SK-N-SH (cell line): ENCODE data around the gene RBM17. TPM values are rescaled to one million over a fixed set of nuclear protein-coding genes. Genes with fewer than 3 reads are reported as not detected.
"Not testable (repeated sequence)": the region's sequence is repeated elsewhere in the genome, so short reads cannot be mapped to it uniquely, and the experiment has no call there.

Source experiments
- CTCF ChIA-PET: fragments of 300-600, 350-600 bp; formaldehyde crosslinking; extraction: SDS; loops from one replicate; lab custom pipeline; 2021; lab: Yijun Ruan, JAX
- POLR2A ChIA-PET: fragments of 350-600 bp; sonication (Branson Sonifier 250); formaldehyde crosslinking; extraction: SDS; loops from one replicate; lab custom pipeline; 2020; ENCODE audit warnings: antibody characterized with exemption, inconsistent platforms; lab: Yijun Ruan, JAX
- DNase-seq: peaks from one replicate; pipeline ENCODE4 v3.0.0; 2012
- H2AFZ ChIP-seq: fragments of 200-600 bp; sonication (generic); 2 replicates; pipeline ENCODE4 v1.8.1; 2016; ENCODE audit warnings: antibody characterized with exemption, mild to moderate bottlenecking, low read depth
- H3F3A ChIP-seq: fragments of 200-600 bp; sonication (generic); replicated peaks from 2 replicates; pipeline ENCODE3; 2016; ENCODE audit warnings: antibody characterized with exemption, mild to moderate bottlenecking; ENCODE audit not compliant: insufficient read depth
- H3K27ac ChIP-seq, 2 experiments: fragments of 200-500 bp in 1 of 2; fragments of 200-600 bp in 1 of 2; sonication (Bioruptor generic) in 1 of 2; sonication (generic), shearing (Covaris generic) in 1 of 2; 2 replicates each; pipeline versions ENCODE4 v1.5.1 to v1.6.1; 2014 to 2016; ENCODE audit warnings: low read depth in 2 of 2, inconsistent platforms in 1 of 2, low read length in 1 of 2, mild to moderate bottlenecking in 1 of 2, mixed read lengths in 1 of 2
- H3K27me3 ChIP-seq: fragments of 200-600 bp; sonication (generic), shearing (Covaris generic); 2 replicates; pipeline ENCODE4 v1.6.1; 2016; ENCODE audit warnings: mixed run types; ENCODE audit not compliant: insufficient read depth
- H3K36me3 ChIP-seq, 2 experiments: fragments of 200-500 bp in 1 of 2; fragments of 200-600 bp in 1 of 2; sonication (Bioruptor generic) in 1 of 2; sonication (generic) in 1 of 2; replicated peaks in 1 of 2; 2 replicates each; pipeline versions ENCODE3 to v1.5.1; 2014 to 2016; ENCODE audit warnings: low read length in 1 of 2, mild to moderate bottlenecking in 1 of 2; ENCODE audit not compliant: insufficient read depth in 2 of 2, control insufficient read depth in 1 of 2
- H3K4me1 ChIP-seq, 2 experiments: fragments of 200-500 bp in 1 of 2; fragments of 200-600 bp in 1 of 2; sonication (Bioruptor generic) in 1 of 2; sonication (generic), shearing (Covaris generic) in 1 of 2; 2 replicates each; pipeline versions ENCODE4 v1.5.1 to v1.6.1; 2014 to 2016; ENCODE audit warnings: low read depth in 1 of 2, low read length in 1 of 2, mixed run types in 1 of 2; ENCODE audit not compliant: insufficient read depth in 2 of 2, control insufficient read depth in 1 of 2
- H3K4me2 ChIP-seq: fragments of 200-600 bp; sonication (generic), shearing (Covaris generic); 2 replicates; pipeline ENCODE4 v1.6.1; 2017; ENCODE audit warnings: mixed run types
- H3K4me3 ChIP-seq, 2 experiments: fragments of 200-500 bp in 1 of 2; fragments of 200-600 bp in 1 of 2; sonication (Bioruptor generic) in 1 of 2; sonication (generic), shearing (Covaris generic) in 1 of 2; 2 replicates each; pipeline versions ENCODE4 v1.5.1 to v1.8.1; 2014 to 2016; ENCODE audit warnings: low read depth in 2 of 2, inconsistent platforms in 1 of 2, low read length in 1 of 2, mild to moderate bottlenecking in 1 of 2, mixed read lengths in 1 of 2, moderate library complexity in 1 of 2
- H3K79me2 ChIP-seq: fragments of 200-600 bp; sonication (generic); 2 replicates; pipeline ENCODE4 v1.8.1; 2017; ENCODE audit warnings: mild to moderate bottlenecking; ENCODE audit not compliant: insufficient read depth
- H3K9ac ChIP-seq: fragments of 200-600 bp; sonication (generic); 2 replicates; pipeline ENCODE4 v1.6.1; 2017; ENCODE audit warnings: mixed run types
- H3K9me2 ChIP-seq: fragments of 200-600 bp; sonication (generic); 2 replicates; pipeline ENCODE4 v1.6.1; 2017; ENCODE audit warnings: mixed run types
- H3K9me3 ChIP-seq: fragments of 200-600 bp; sonication (generic); 2 replicates; pipeline ENCODE4 v1.6.1; 2017; ENCODE audit warnings: mixed run types, mild to moderate bottlenecking, moderate library complexity
- H4K20me1 ChIP-seq: fragments of 200-600 bp; sonication (generic); 2 replicates; pipeline ENCODE4 v1.6.1; 2017; ENCODE audit warnings: mild to moderate bottlenecking, mixed run types; ENCODE audit not compliant: insufficient read depth
- EZH2phosphoT487 ChIP-seq: fragments of 200-600 bp; sonication (generic); IDR thresholded peaks from 2 replicates; pipeline ENCODE4 v1.6.1; 2017; ENCODE audit warnings: low read depth, mixed run types, mild to moderate bottlenecking, antibody characterized with exemption, moderate library complexity, borderline replicate concordance
- FOXJ3 ChIP-seq: sonication (generic); formaldehyde crosslinking; IDR thresholded peaks from 2 replicates; pipeline ENCODE4 v1.5.1; 2020; ENCODE audit warnings: mild to moderate bottlenecking, missing genetic modification reagents
- FOXM1 ChIP-seq: IDR thresholded peaks from 2 replicates; pipeline ENCODE4 v1.4.0; 2012; ENCODE audit warnings: low read depth, mild to moderate bottlenecking
- JUND ChIP-seq: IDR thresholded peaks from 2 replicates; pipeline ENCODE4 v1.4.0; 2012
- MXI1 ChIP-seq: IDR thresholded peaks from 2 replicates; pipeline ENCODE4 v1.6.1; 2012; ENCODE audit warnings: mild to moderate bottlenecking, low read depth, low read length, improper control_type of control experiment
- PBX3 ChIP-seq: IDR thresholded peaks from 2 replicates; pipeline ENCODE4; 2012
- POLR2AphosphoS5 ChIP-seq: IDR thresholded peaks from 2 replicates; pipeline ENCODE4 v1.6.1; 2012; ENCODE audit warnings: low read depth, low read length
- RAD21 ChIP-seq: IDR thresholded peaks from 2 replicates; pipeline ENCODE4 v1.6.1; 2012; ENCODE audit warnings: mild to moderate bottlenecking, low read length
- RCOR1 ChIP-seq: fragments of 150-350 bp; IDR thresholded peaks from 2 replicates; pipeline ENCODE4 v1.6.1; 2017; ENCODE audit warnings: antibody characterized with exemption, low read length
- RXRA ChIP-seq: IDR thresholded peaks from 2 replicates; pipeline ENCODE4 v1.4.0; 2012; ENCODE audit warnings: low read depth, mild to moderate bottlenecking, borderline replicate concordance
- SIN3A ChIP-seq: IDR thresholded peaks from 2 replicates; pipeline ENCODE4 v1.6.1; 2012; ENCODE audit warnings: low read depth, mild to moderate bottlenecking, low read length, moderate library complexity, borderline replicate concordance
- TAF1 ChIP-seq: IDR thresholded peaks from 2 replicates; pipeline ENCODE4 v1.6.1; 2012; ENCODE audit warnings: low read depth, mild to moderate bottlenecking, low read length, moderate library complexity, borderline replicate concordance
- TCF12 ChIP-seq: IDR thresholded peaks from 2 replicates; pipeline ENCODE4 v1.4.0; 2012
- YY1 ChIP-seq: IDR thresholded peaks from 2 replicates; pipeline ENCODE4 v1.4.0; 2012; ENCODE audit warnings: low read depth, mild to moderate bottlenecking
- WGBS: methylation state at CpG from one replicate; pipeline ENCODE4 v1.1.6; 2017; ENCODE audit warnings: low lambda C conversion rate; 5-methylcytosine and 5-hydroxymethylcytosine counted together
- polyA plus RNA-seq, 3 experiments: library from polyadenylated mRNA; depleted of rRNA; stranded (reverse); fragments of >200 nt; gene quantifications; 2 replicates each; pipeline ENCODE4 v1.2.3, GENCODE V29; 2012
- TF ChIP-seq, protein P1 (sequence below): fragments of 150-350 bp; IDR thresholded peaks from 2 replicates; pipeline ENCODE4 v1.6.1; 2017; ENCODE audit warnings: antibody characterized with exemption, low read length, low read depth, borderline replicate concordance

RBM17 gene
- polyA plus RNA-seq, 1 of the 3 experiments (the other 2 are of a cell fraction): 32.6 TPM

DNA sequence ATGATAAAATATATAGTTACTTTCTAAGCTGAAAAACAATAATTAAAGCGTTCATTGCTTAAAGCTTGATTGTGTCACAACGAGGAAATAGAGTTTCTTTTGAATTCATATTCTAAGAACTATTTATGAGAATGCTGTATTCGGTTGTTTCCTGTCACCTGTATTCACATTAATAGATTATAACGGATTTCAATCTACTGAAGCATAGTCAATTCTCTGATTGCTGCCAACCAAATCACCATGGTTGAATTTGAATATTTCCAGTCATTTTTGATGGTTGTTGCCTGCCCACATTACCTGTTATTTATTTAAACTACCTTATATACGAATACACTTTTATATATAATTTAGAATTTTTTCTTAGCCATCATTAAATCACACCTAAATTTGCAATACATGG, 48.6 kb upstream of the RBM17 start:
- no peak for TF ChIP-seq RCOR1
- TF ChIP-seq RXRA: no peak
- no peak for TF ChIP-seq FOXM1
- no peak for TF ChIP-seq JUND
- TF ChIP-seq YY1: no peak
- TF ChIP-seq, protein P1, sequence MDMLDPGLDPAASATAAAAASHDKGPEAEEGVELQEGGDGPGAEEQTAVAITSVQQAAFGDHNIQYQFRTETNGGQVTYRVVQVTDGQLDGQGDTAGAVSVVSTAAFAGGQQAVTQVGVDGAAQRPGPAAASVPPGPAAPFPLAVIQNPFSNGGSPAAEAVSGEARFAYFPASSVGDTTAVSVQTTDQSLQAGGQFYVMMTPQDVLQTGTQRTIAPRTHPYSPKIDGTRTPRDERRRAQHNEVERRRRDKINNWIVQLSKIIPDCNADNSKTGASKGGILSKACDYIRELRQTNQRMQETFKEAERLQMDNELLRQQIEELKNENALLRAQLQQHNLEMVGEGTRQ: no peak
- TF ChIP-seq FOXJ3 (CRISPR knock-in tag): no peak
- no peak for TF ChIP-seq TAF1
- no peak for TF ChIP-seq PBX3
- Histone ChIP-seq H3K4me3 (no peak overlapping the region), H3K9me3 (no peaks in the 10 kb centered on the region), H2AFZ (no peak overlapping the region), H3K9me2 (no peaks in the 10 kb centered on the region; the same call in 1 of the 2 replicates), H3K36me3 (no peaks in the 10 kb centered on the region), H3F3A (no peaks in the 10 kb centered on the region), H3K79me2 (no peaks in the 10 kb centered on the region), H3K27ac (no peak overlapping the region), H3K4me1 (no peaks in the 10 kb centered on the region), H3K4me2 (no peak overlapping the region), H3K9ac (no peak overlapping the region), H3K27me3 (peaks cover 48% of the 10 kb centered on the region; the same call in 1 of the 2 replicates), H4K20me1 (no peaks in the 10 kb centered on the region)
- ChIA-PET POLR2A (no interaction called here), CTCF (no interaction called here)
- 18% methylated on average over 5 of the region's 5 CpGs for WGBS
- no peak for DNase-seq

DNA sequence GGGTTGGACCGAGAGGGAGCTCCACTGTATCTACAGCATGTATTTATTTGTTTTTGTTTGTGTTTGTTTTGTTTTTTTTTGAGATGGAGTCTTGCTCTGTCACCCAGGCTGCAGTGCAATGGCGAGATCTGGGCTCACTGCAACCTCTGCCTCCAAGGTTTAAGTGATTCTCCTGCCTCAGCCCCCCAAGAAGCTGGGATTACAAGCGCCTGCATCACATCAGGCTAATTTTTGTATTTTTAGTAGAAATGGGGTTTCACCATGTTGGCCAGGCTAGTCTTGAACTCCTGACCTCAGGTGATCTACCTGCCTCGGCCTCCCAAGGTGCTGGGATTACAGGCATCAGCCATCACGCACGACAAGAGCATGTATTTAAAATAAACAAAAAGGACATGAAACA, 45.5 kb upstream of the RBM17 start:
- H3K9ac ChIP-seq, H3K27ac ChIP-seq, H3K4me2 ChIP-seq, H2AFZ ChIP-seq, H3K9me3 ChIP-seq, H3K9me2 ChIP-seq, H3K4me3 ChIP-seq, H3K4me1 ChIP-seq, H4K20me1 ChIP-seq, H3F3A ChIP-seq, POLR2A ChIA-PET, DNase-seq, H3K36me3 ChIP-seq, H3K79me2 ChIP-seq, CTCF ChIA-PET: not testable (repeated sequence)
- WGBS: 30% methylated on average over 6 of the region's 6 CpGs
- peaks cover 48% of the 10 kb centered on the region; the same call in 1 of the 2 replicates for H3K27me3 ChIP-seq

- CTCF ChIA-PET: no interaction called here
- POLR2A ChIA-PET: no interaction called here
- Histone ChIP-seq H3K9me2 (no peaks in the 10 kb centered on the region; the same call in 1 of the 2 replicates), H2AFZ (no peak overlapping the region), H3K36me3 (no peaks in the 10 kb centered on the region), H3K79me2 (no peaks in the 10 kb centered on the region), H3K4me1 (no peaks in the 10 kb centered on the region), H3K4me3 (no peak overlapping the region), H4K20me1 (no peaks in the 10 kb centered on the region), H3F3A (no peaks in the 10 kb centered on the region), H3K9me3 (no peaks in the 10 kb centered on the region), H3K9ac (no peak overlapping the region), H3K27ac (no peak overlapping the region), H3K27me3 (peaks cover 48% of the 10 kb centered on the region; the same call in 1 of the 2 replicates), H3K4me2 (no peak overlapping the region)
- DNase-seq: no peak
- 23% methylated on average over 7 of the region's 7 CpGs for WGBS
- TF ChIP-seq SIN3A (no peak), JUND (no peak), POLR2AphosphoS5 (no peak), MXI1 (no peak), TCF12 (no peak), EZH2phosphoT487 (no peak), RAD21 (no peak)
Measured at GRCh38 chr10:6044060-6044459, 44.8 kb upstream of the RBM17 start.
